ENCODE data around the gene KIAA0586. TPM values are rescaled to one million over a fixed set of nuclear protein-coding genes. Genes with fewer than 3 reads are reported as not detected.

KIAA0586 gene
- total and polyA plus RNA-seq, 2 of the 13 experiments (the other 11 are each of a cell fraction or from before 2014, with no cell fraction given), result 12.6 to 25.2 TPM

- TF ChIP-seq DZIP1 (CRISPR knock-in tag; IDR thresholded peaks at IDR 0.05), result no peak
- TF ChIP-seq MLLT10 (CRISPR knock-in tag; IDR thresholded peaks at IDR 0.05), result no peak
- peak; percentile 91 for TF ChIP-seq PRDM15 (CRISPR knock-in tag; IDR thresholded peaks at IDR 0.05)
- TF ChIP-seq E2F5 (CRISPR knock-in tag; conservative IDR thresholded peaks at IDR 0.05), result no peak
- TF ChIP-seq NFYC (CRISPR knock-in tag; IDR thresholded peaks at IDR 0.05), result peak; percentile 83
- TF ChIP-seq THRA (CRISPR knock-in tag; IDR thresholded peaks at IDR 0.05; ENCODE audit: borderline replicate concordance), result 0 out of 2 replicates have a peak, but pooled peaks have one; percentile 16
- no peak for TF ChIP-seq GRHL1 (CRISPR knock-in tag; conservative IDR thresholded peaks at IDR 0.05)
- TF ChIP-seq MNT (IDR thresholded peaks at IDR 0.05), result peak; percentile 52
- TF ChIP-seq ZNF556 (CRISPR knock-in tag; IDR thresholded peaks at IDR 0.05; ENCODE audit: borderline replicate concordance), result no peak; the same call in none of the 2 replicates
- TF ChIP-seq E2F1 (CRISPR knock-in tag; IDR thresholded peaks at IDR 0.05), result no peak
Observed at GRCh38 chr14:58427281-58428117, at the start of gene KIAA0586, which contains the start of gene TIMM9 (continued).

All from HepG2 (cell line).